Esophagus squamous epithelium (tissue), 4 donors: ENCODE measurements around the gene ALX4.

Experiments
- POLR2A ChIP-seq, 4 donors: fragments of 450-650 bp; IDR thresholded peaks; one replicate each; pipeline ENCODE4 v1.6.1; 2017; ENCODE audit warnings: antibody characterized with exemption in 4 of 4, mild to moderate bottlenecking in 4 of 4, moderate library complexity in 3 of 4
- TF ChIP-seq, protein P1 (sequence below), 6 experiments: fragments of 450-650 bp in 4 of 6; fragments of 200-600 bp in 2 of 6; sonication (generic) in 2 of 6; IDR thresholded peaks; one replicate each; pipeline ENCODE4 v1.5.1; 2016 to 2019; ENCODE audit warnings: antibody characterized with exemption in 6 of 6, mild to moderate bottlenecking in 4 of 6, moderate library complexity in 4 of 6

DNA sequence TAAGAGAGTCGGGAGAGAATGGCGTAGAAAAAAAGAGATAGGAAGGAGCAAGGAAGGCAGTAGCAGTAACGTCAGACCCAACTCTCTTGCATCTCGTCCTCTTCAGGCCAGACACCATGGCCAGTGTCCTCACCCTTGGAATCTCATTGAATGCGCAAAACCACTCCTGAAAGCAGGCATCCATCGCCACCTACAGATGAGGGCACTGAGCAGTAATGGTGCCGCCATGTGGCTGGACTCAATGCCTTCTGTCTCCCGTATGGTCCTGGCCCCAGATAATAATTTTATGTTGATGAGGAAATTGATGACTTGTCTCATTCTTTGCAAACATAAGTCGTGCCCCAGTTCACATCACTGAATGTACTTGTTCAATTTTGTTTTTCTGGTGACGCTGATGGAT, 17.8 kb upstream of the ALX4 start:
- TF ChIP-seq, protein P1, sequence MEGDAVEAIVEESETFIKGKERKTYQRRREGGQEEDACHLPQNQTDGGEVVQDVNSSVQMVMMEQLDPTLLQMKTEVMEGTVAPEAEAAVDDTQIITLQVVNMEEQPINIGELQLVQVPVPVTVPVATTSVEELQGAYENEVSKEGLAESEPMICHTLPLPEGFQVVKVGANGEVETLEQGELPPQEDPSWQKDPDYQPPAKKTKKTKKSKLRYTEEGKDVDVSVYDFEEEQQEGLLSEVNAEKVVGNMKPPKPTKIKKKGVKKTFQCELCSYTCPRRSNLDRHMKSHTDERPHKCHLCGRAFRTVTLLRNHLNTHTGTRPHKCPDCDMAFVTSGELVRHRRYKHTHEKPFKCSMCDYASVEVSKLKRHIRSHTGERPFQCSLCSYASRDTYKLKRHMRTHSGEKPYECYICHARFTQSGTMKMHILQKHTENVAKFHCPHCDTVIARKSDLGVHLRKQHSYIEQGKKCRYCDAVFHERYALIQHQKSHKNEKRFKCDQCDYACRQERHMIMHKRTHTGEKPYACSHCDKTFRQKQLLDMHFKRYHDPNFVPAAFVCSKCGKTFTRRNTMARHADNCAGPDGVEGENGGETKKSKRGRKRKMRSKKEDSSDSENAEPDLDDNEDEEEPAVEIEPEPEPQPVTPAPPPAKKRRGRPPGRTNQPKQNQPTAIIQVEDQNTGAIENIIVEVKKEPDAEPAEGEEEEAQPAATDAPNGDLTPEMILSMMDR (IDR thresholded peaks at IDR 0.05) = no peak
- TF ChIP-seq POLR2A (IDR thresholded peaks at IDR 0.05) = no peak
